ENCODE measurements around the gene CHRNG.

DNA sequence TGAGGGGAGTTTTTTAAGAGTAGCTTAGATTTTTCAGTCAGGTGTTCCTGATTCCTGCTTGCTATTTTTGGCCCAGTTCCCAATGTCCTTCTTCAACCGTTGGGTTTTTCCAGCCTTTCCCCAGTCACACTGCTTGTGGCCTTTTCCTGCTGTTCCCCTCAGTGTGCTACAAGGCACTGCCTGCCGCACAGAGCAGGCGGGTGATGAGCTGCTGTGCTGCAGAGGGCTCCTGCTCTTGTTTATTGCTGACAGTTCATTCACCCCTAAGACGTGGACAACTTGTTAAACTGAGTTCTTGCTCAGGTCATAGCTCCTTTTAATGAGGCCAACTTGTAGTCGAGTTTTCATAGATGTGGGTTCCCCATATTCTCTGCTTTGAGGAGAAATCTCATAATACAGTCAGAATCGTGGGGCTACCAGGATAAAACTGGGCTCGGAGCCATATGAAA lies 31.6 kb downstream of the CHRNG start:
- no peak for TF ChIP-seq CTCF (conservative IDR thresholded peaks at IDR 0.05)
- TF ChIP-seq ZFX (IDR thresholded peaks at IDR 0.05): no peak
